Cardiac muscle cell (in vitro differentiated cells and primary cell): Measurements from ENCODE around the gene CRMP1. TPM values are rescaled to one million over a fixed set of nuclear protein-coding genes. Genes with fewer than 3 reads are reported as not detected.
"Not testable (repeated sequence)": the region's sequence is repeated elsewhere in the genome, so short reads cannot be mapped to it uniquely, and the experiment has no call there.

Experiments
- DNase-seq, 2 donors: peaks; one replicate each; pipeline versions ENCODE4 v3.0.0 to v3.0.0-alpha.2; 2010 to 2017; ENCODE audit warnings: low read depth in 1 of 2, low spot score in 1 of 2
- H3K27ac ChIP-seq: fragments of 200-600 bp; sonication (generic); 2 replicates; pipeline ENCODE4 v1.5.1; 2016
- H3K27me3 ChIP-seq: fragments of 200-600 bp; sonication (generic); 2 replicates; pipeline ENCODE4 v1.6.0; 2016; ENCODE audit warnings: control low read depth
- H3K36me3 ChIP-seq: fragments of 200-600 bp; sonication (generic); 2 replicates; pipeline ENCODE4 v1.5.1; 2016; ENCODE audit warnings: control low read depth
- H3K4me1 ChIP-seq: fragments of 200-600 bp; sonication (generic); 2 replicates; pipeline ENCODE4 v1.8.1; 2017; ENCODE audit warnings: low read depth, mild to moderate bottlenecking, mixed run types
- H3K4me3 ChIP-seq: fragments of 200-600 bp; sonication (generic); 2 replicates; pipeline ENCODE4 v1.5.1; 2016; ENCODE audit warnings: mild to moderate bottlenecking
- H3K9me3 ChIP-seq: fragments of 200-600 bp; sonication (generic); 2 replicates; pipeline ENCODE4 v1.5.1; 2017; ENCODE audit warnings: low read depth, mild to moderate bottlenecking, control low read depth
- CTCF ChIP-seq: IDR thresholded peaks from 2 replicates; pipeline ENCODE4 v1.5.1; 2012; ENCODE audit warnings: low read depth, mild to moderate bottlenecking, low read length
- polyA plus RNA-seq: library from polyadenylated mRNA; unstranded; fragments of >200 nt; fragmentation: Nextera tagmentation; extraction: Ambion mirVana; gene quantifications from 2 replicates; pipeline ENCODE4 v1.2.1, GENCODE V29; 2016
- total RNA-seq: library from RNA; depleted of rRNA; stranded (reverse); fragments of >200 nt; gene quantifications from 2 replicates; pipeline ENCODE4 v1.2.3, GENCODE V29; 2016

The CRMP1 gene
- total and polyA plus RNA-seq, 2 experiments from 2014 or later: 7.7 to 9.4 TPM

GRCh38 chr4:5815641-5816040 is 77.2 kb downstream of the CRMP1 start:
- no peak for TF ChIP-seq CTCF
- H3K9me3 ChIP-seq: no peaks in the 10 kb centered on the region
- H3K4me3 ChIP-seq: no peak overlapping the region
- no peak overlapping the region for H3K27ac ChIP-seq
- no peak for DNase-seq
- H3K4me1 ChIP-seq: no peaks in the 10 kb centered on the region
- H3K36me3 ChIP-seq: peaks cover 2% of the 10 kb centered on the region
- no peaks in the 10 kb centered on the region for H3K27me3 ChIP-seq

- Histone ChIP-seq H3K36me3 (peaks cover 2% of the 10 kb centered on the region), H3K4me3 (no peak overlapping the region), H3K27ac (no peak overlapping the region), H3K27me3 (no peaks in the 10 kb centered on the region), H3K4me1 (no peaks in the 10 kb centered on the region), H3K9me3 (no peaks in the 10 kb centered on the region)
- no peak for TF ChIP-seq CTCF
- DNase-seq: no peak
Measured at GRCh38 chr4:5814421-5814820, 78.5 kb downstream of the CRMP1 start.

- Histone ChIP-seq H3K4me1 (no peaks in the 10 kb centered on the region), H3K27me3 (no peaks in the 10 kb centered on the region), H3K36me3 (peaks cover 2% of the 10 kb centered on the region), H3K9me3 (no peaks in the 10 kb centered on the region), H3K4me3 (no peak overlapping the region), H3K27ac (no peak overlapping the region)
- DNase-seq: no peak
- no peak for TF ChIP-seq CTCF
Measured at GRCh38 chr4:5813882-5814255, 79.0 kb downstream of the CRMP1 start.

GRCh38 chr4:5812506-5813229 is 80.2 kb downstream of the CRMP1 start:
- peak; percentile 75 to 84 for DNase-seq
- Histone ChIP-seq H3K27ac (no peak overlapping the region), H3K9me3 (no peaks in the 10 kb centered on the region), H3K4me3 (no peak overlapping the region), H3K27me3 (no peaks in the 10 kb centered on the region), H3K4me1 (no peaks in the 10 kb centered on the region), H3K36me3 (peaks cover 2% of the 10 kb centered on the region)
- TF ChIP-seq CTCF: peak; percentile 74

GRCh38 chr4:5812057-5812456 is 80.8 kb downstream of the CRMP1 start:
- not testable (repeated sequence) for H3K9me3 ChIP-seq, DNase-seq, H3K4me1 ChIP-seq, H3K27ac ChIP-seq, H3K36me3 ChIP-seq, H3K27me3 ChIP-seq, H3K4me3 ChIP-seq

GRCh38 chr4:5810770-5811430 is 82.0 kb downstream of the CRMP1 start:
- no peak for TF ChIP-seq CTCF
- no peaks in the 10 kb centered on the region for H3K4me1 ChIP-seq
- no peak overlapping the region for H3K4me3 ChIP-seq
- no peak overlapping the region for H3K27ac ChIP-seq
- no peaks in the 10 kb centered on the region for H3K9me3 ChIP-seq
- H3K36me3 ChIP-seq: peaks cover 2% of the 10 kb centered on the region
- H3K27me3 ChIP-seq: no peaks in the 10 kb centered on the region
- DNase-seq: no peak
